HG03097 (cell line): ENCODE results near the gene ASIC2.

Experiments used
- ATAC-seq: cut with Tn5 transposase; IDR thresholded peaks from one replicate; pipeline ENCODE4 v1.9.1; 2021; ENCODE audit not compliant: unreplicated experiment, low FRiP score

The ASIC2 gene

DNA sequence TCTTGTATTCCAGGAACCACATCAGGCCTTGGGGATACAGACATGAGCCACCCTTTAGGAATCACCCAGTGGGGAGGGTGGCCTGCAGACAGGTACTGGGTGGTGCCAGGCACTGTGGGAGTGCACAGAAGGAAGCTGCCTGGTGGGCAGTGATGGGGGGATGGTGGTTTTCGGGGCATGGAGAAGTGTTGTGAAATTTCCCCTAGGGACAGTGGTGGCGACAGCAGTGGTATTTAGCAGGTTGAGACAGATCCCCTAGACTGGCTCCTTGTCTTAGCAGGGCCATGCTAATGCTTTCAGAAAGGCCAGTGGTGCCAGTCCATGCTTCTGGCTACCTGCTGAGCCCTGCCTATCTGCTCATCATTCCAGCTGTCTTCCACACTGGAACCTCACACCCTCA is 171.8 kb downstream of the ASIC2 start:
- no peak for ATAC-seq

GRCh38 chr17:33120103-33120502 is 173.0 kb downstream of the ASIC2 start:
- no peak for ATAC-seq

DNA sequence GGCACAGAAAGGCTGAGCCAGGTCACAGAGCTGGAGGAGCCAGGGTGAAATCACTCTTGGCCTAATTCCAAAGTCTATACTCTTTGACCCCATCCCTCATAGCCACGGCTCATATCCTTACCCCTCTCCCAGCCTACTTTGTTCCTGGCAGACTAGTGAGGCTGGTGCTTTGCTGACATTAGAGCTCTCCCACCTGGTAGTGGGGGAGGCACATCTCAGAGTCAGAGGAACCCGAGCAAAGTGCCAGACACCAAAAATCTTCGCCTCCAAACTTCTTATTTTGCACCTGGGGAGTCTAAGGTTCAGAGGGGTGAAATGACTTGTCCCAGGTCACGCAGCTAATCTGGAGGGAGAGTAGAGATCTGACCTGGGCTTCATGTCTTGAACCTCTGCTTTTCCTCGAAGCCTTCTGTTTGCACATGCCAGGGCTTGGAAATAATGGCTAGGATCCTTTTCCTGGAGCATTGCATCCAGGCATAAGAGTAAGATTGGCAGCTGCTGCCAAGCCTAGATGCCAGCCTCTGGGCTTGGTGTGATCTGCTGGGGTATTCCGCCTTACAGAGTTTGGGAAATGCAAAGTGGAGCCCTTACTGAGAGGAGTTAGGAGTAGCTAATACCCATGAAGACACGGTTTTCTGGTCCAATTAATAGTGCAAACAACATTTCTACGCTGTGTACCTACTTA is 174.6 kb downstream of the ASIC2 start:
- no peak for ATAC-seq

DNA sequence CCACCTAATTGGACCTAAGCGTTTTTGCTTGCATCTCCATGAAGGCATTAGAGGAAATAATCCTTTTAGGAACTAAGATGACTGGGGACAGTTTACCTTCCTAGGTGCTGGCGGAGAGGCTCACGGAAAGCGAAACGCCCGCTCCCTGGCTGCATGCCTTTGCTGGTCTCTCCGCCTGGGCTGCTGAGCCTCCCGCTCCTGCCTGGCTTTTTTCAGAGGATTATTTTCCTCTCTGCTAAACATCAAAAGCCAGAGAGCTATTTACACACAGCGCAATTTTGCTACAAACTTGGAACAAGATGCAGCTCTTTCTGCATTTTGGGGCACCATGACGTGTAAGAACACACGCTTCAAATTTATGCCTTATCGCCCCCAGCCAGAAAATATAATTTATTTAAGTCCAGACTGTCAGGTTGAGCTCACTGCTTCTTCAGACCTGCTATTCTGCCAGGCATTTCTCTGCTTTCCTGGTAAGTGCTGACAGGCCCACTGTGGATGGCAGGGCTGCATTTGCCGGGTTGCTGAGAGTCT is 177.0 kb downstream of the ASIC2 start:
- ATAC-seq = no peak

DNA sequence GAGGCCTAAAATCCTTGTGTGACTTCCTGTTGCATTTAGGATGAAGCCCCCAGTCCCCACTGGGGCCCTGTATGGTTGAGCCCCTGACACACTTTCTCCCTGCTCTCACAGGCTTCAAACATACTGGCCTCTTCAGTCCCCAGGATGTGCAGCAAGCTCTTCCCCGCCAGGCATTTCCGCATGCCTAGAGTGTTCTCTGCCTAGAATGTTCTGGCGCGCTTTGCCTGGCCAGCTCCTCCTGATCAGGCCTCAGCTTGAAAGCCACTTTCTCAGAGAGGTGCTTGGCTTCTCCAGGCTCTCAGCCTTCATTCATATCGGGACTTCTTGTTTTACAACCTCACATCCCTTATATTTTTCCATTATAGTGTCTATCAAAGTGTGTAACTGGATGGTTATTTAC is 177.7 kb downstream of the ASIC2 start:
- ATAC-seq = no peak

DNA sequence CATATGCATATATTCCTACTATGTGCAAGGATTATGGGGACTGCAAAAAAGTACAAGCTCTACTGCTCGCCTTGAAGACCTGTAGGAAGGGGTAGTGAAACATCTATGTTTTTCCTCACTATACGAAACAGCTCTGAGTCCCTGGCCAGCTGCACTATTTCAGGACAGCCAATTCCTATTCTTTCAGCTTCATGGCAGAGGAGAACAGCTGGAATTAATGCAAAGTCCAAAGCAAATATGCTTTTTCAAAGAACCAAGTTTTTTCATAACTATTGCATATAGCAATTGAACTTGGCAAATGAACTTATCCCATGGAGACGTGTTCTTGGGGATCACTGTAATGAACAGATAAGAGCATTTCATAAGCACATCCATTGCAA is 179.1 kb downstream of the ASIC2 start:
- no peak for ATAC-seq

- ATAC-seq = no peak
Observed at GRCh38 chr17:33113276-33113990, 179.7 kb downstream of the ASIC2 start.

DNA sequence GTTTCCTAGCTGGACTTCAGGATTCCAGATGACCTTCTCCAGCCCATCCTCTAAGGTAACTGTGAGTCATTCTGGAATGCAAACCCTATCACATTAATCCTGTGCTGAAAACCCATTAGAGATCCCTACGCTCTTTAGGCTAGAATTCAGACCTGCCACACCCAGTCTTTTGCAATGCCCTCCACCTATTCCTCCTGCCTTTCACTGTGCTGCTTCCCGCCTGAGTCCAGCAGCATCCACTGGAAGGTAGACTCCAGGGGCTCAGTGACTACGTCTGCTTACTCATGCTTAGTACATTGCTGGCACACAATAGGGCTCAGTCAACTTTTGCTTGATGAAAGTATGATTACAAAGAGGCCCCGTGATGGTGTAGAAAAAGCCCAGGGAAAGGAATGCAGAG is 180.3 kb downstream of the ASIC2 start:
- no peak for ATAC-seq

DNA sequence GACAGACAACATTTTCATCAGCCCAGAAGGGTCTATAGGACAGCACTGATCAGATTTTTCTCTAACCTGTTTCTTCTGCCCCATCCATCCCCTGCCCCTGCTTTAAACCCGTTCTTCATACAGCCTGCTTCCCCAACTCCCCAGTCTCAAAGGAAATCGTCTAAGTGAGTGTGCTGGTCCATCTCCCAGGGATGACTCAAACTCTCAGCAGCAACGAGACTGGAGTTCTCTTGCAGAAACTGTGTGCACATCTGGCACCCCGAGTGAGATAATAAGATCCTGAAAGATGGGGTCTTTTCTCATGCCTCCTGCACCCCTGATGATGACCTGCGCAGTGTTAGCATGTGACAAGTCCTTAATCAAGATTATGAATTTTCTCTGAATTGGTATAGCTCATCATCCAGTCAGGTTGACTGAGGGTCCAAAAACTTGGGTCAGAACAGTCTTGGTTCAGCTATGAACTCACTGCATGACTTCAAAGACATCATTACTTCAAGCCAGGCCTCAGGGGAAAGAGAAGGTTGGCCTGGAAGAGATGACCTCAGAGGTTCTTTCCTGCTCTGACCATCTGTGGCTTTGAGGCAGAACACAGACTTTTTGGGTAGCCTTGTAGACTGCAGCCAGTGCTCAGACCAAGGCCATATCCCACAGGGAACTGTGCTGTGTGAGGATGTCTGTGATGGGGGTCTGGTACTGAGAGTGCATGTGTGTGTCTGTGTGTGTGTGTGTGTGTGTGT is 183.6 kb downstream of the ASIC2 start:
- ATAC-seq = no peak

DNA sequence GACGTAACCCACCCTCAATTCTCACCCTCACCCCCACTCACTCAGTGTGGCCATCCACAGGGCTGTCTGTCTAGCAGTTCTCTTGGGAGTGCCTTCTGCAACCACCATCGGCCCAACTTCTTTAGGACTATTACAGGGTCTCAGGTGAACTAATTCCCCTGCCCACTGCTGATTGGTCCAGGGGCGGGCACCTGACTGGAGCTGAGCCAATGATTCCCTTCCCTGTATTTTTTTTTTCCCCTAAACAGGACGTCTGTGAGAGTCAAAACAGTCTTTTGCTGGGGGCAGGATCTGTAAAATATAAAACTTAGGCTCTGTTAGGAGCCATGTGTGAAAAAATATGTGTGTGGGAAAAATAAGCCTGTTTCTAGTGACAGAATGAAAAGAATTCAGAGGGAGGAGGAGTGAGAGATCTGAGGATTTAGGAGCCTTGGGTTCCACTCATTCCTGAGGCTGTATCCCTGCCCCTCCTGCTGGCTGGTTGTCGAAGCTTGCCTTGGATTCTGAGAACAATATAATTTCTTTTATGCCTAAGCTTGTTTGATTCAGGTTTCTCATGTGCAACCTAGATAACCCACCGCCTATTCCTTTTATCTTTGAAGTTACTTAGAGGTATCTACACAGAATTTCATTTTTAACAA is 186.4 kb downstream of the ASIC2 start:
- no peak for ATAC-seq

DNA sequence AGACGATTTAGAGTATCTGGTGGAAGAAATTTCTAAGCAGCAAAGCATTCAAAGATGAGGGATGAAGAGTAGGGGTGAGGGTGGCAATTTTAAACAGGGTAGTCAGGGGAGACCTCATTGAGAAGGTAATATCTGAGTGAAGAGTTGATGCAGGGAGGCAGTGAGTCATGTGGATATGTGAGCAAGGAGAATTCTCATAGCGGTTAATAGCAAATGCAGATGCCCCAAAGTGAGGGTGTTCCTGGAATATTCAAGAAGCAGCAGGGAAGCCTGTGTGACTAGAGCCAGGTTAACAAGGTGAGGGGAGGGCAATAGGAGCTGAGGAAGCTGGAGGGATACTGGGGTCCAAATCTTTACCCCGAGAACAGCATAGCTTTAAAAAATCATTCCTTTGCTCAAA is 187.2 kb downstream of the ASIC2 start:
- no peak for ATAC-seq

GRCh38 chr17:33099906-33100305 is 193.2 kb downstream of the ASIC2 start:
- ATAC-seq = no peak

DNA sequence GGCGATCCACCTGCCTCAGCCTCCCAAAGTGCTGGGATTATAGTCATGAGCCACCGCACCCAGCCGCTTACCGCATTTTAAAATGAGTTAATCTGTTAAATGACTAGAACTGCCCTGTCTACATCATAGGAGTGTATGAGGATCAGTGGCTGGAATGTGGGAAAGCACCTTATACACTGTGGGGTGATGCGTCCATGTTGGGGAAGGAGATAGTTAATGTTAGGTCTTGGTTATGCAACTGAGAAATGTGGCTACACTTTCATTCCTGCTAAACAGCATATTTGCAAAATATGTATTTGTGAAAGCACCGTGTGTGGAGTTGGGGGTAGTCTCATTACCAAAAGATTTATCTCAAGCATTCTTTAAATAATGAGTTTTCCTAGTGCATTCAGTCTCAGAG is 193.8 kb downstream of the ASIC2 start:
- ATAC-seq = no peak

- ATAC-seq = no peak
Observed at GRCh38 chr17:33097411-33097810, 195.7 kb downstream of the ASIC2 start.

DNA sequence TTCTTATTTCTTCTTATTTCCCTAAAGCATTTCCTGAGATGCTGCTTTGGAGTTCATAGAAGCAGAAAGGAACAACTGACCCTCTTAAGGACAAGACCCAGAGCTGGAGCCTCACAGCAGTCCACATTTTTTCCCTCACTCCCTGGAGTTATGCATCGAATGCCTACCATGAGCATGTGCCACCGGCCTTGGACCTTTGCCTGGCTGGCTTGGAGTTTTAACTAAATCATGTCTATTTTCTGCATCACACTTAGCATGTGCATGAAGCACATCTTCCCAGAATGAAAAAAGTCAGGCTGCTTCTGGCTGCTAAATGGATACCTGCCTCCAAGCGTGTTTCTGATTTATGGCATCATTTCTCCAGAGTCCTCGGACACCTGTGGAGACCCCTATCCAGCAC is 196.9 kb downstream of the ASIC2 start:
- ATAC-seq = no peak

GRCh38 chr17:33091271-33091670 is 201.8 kb downstream of the ASIC2 start:
- ATAC-seq = no peak

DNA sequence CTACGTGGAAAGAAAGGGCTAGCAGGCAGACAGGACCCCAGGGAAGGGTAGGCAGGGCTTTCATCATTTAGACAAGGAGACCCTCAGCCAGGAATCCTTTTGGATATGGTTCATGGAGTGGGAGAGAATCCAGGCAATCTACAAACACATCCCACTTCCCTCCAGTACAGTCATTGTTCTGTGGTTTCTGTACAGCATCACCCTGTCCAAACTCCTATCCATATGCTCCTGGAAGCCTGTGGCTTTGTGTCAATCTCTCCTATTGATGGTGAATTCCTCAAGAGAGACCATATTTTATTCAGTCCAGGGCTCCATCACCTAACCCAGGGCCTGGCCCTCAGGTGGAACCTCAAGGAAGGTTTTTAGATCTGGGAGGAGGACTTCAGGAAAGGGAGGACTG is 202.3 kb downstream of the ASIC2 start:
- ATAC-seq = no peak

- no peak for ATAC-seq
Observed at GRCh38 chr17:33086878-33087277, 206.2 kb downstream of the ASIC2 start.

GRCh38 chr17:33086041-33086440 is 207.1 kb downstream of the ASIC2 start:
- no peak for ATAC-seq

DNA sequence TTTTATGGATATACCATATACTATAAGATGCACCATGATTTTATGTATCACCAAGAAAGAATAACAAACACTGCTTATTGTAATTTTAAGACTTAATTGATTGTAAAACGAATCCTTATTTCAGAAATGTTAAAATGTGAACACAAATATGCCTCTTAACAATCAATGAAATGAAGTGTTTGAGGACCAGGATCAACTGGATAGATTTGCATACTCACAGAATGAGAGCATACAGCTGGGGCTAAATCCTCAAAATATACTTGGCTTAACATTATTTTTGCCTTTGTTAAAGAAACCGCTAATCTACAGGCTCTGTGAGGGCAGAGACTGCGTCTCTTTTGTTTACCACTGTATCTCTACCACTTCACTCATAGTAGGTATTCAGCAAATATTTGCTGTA is 207.8 kb downstream of the ASIC2 start:
- ATAC-seq = no peak

GRCh38 chr17:33084755-33085154 is 208.3 kb downstream of the ASIC2 start:
- no peak for ATAC-seq
